Measurements from ENCODE around the gene AGO1.

GRCh38 chr1:35930593-35931445 lies 47.8 kb downstream of the AGO1 start, which contains the start of gene AGO3:
- no peak for TF ChIP-seq CTCF (IDR thresholded peaks at IDR 0.05)
- no peak for TF ChIP-seq EZH2 (IDR thresholded peaks at IDR 0.05; ENCODE audit: borderline replicate concordance, insufficient read depth, low read depth, low read length, poor library complexity, severe bottlenecking)
